Neural progenitor cell (in vitro differentiated cells): ENCODE data around the gene MYL9.

Experiments used
- EZH2 ChIP-seq: fragments of 200-600 bp; sonication (generic); IDR thresholded peaks from 2 replicates; pipeline ENCODE4 v1.6.1; 2017; ENCODE audit warnings: antibody characterized with exemption, mild to moderate bottlenecking, moderate library complexity
- EZH2phosphoT487 ChIP-seq: fragments of 200-600 bp; sonication (generic); IDR thresholded peaks from 2 replicates; pipeline ENCODE4 v1.6.1; 2017; ENCODE audit warnings: antibody characterized with exemption
- TF ChIP-seq, protein P1 (sequence below): fragments of 200-600 bp; sonication (generic); IDR thresholded peaks from 2 replicates; pipeline ENCODE4 v1.5.1; 2017; ENCODE audit warnings: antibody characterized with exemption, mild to moderate bottlenecking

DNA sequence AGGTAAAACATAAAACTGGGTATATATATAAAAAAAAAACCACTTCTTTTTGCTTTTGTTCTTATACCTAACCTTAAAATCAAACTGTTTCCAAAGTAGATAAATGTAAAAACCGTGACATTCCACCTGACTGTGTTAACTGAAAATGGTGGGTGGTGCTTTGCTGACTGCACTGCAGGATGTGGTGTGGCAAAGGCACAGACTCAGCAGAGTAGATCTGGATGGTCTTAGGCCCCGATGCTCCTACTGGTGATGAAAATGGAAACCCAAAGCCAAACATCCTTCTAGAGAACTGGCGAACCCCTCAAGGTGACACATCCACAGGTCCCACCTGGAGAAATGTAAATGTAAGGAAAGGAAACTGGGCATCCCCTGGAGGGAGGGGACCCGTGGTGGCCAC lies 41.0 kb downstream of the MYL9 start:
- TF ChIP-seq, protein P1, sequence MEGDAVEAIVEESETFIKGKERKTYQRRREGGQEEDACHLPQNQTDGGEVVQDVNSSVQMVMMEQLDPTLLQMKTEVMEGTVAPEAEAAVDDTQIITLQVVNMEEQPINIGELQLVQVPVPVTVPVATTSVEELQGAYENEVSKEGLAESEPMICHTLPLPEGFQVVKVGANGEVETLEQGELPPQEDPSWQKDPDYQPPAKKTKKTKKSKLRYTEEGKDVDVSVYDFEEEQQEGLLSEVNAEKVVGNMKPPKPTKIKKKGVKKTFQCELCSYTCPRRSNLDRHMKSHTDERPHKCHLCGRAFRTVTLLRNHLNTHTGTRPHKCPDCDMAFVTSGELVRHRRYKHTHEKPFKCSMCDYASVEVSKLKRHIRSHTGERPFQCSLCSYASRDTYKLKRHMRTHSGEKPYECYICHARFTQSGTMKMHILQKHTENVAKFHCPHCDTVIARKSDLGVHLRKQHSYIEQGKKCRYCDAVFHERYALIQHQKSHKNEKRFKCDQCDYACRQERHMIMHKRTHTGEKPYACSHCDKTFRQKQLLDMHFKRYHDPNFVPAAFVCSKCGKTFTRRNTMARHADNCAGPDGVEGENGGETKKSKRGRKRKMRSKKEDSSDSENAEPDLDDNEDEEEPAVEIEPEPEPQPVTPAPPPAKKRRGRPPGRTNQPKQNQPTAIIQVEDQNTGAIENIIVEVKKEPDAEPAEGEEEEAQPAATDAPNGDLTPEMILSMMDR, result no peak
- TF ChIP-seq EZH2 (no peak), EZH2phosphoT487 (no peak)
